AG09309 (cell line): Measurements from ENCODE around the gene DAB2IP.

Source experiments
- DNase-seq: peaks from one replicate; pipeline ENCODE4 v3.0.0-alpha.2; 2010; ENCODE audit warnings: low read depth
- H3K4me3 ChIP-seq: 2 replicates; pipeline ENCODE4 v1.5.1; 2011; ENCODE audit warnings: mild to moderate bottlenecking, low read depth, low read length, moderate library complexity; ENCODE audit not compliant: control insufficient read depth
- TF ChIP-seq, protein P1 (sequence below): IDR thresholded peaks from 2 replicates; pipeline ENCODE4 v1.5.1; 2011; ENCODE audit warnings: mild to moderate bottlenecking, low read depth, low read length, inconsistent platforms; ENCODE audit not compliant: insufficient read depth, control insufficient read depth; ENCODE audit errors: missing control alignments

DAB2IP gene

DNA sequence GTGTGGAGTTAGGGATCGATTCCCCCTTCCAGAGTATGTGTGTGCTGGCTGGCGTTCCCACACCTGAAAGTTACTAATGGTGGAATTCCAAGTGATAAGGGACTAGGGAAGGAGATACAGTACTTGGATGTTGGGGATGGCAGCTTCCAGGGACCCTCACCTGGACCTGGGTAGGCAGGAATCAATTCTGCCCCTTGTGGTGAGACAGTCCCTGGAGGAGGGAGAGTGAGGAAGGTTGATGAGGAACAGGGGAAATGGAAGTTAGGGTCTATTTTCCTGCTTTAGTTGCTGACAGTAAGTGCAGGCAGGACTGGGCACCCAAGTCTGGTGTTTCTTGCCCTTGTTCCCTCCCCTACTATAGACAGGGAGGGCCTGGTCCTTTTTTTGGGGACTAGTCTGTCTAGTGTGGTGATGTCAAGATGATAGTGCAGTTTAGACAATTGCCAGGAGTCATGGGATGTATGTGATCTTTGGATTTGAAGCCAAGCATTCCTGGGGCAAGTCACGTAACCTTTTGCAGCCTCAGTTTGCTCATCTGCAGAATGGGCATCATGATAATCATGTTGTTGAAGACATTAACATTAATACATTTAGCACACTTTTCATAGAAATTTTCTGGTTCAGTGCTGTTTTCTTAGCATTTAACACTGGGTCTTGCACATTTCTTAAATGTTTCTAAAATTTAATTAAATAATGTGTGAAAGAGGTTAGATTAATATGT, 51.7 kb downstream of the DAB2IP start:
- TF ChIP-seq, protein P1, sequence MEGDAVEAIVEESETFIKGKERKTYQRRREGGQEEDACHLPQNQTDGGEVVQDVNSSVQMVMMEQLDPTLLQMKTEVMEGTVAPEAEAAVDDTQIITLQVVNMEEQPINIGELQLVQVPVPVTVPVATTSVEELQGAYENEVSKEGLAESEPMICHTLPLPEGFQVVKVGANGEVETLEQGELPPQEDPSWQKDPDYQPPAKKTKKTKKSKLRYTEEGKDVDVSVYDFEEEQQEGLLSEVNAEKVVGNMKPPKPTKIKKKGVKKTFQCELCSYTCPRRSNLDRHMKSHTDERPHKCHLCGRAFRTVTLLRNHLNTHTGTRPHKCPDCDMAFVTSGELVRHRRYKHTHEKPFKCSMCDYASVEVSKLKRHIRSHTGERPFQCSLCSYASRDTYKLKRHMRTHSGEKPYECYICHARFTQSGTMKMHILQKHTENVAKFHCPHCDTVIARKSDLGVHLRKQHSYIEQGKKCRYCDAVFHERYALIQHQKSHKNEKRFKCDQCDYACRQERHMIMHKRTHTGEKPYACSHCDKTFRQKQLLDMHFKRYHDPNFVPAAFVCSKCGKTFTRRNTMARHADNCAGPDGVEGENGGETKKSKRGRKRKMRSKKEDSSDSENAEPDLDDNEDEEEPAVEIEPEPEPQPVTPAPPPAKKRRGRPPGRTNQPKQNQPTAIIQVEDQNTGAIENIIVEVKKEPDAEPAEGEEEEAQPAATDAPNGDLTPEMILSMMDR, result peak; percentile 21
- no peak overlapping the region for H3K4me3 ChIP-seq
- no peak for DNase-seq

DNA sequence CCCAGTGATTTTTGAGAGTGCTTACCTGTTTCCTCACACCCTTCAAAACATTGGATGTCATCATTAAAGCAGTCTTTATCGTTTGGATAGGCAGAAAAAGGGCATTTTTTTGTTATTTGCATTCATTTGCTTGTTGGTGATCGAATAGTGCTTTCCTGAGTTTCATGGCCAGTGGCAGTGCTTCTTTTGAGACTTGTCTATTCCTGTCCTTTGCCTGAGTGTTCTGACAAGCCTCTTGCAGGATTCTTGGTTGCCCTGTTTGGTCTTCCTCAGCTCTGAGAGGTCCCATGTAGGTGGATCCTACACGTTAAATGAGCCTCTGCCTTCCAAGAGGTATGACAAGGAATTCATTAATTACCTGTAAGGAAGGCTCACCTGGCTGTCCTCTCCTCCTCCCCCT, 52.8 kb downstream of the DAB2IP start:
- no peak for DNase-seq

DNA sequence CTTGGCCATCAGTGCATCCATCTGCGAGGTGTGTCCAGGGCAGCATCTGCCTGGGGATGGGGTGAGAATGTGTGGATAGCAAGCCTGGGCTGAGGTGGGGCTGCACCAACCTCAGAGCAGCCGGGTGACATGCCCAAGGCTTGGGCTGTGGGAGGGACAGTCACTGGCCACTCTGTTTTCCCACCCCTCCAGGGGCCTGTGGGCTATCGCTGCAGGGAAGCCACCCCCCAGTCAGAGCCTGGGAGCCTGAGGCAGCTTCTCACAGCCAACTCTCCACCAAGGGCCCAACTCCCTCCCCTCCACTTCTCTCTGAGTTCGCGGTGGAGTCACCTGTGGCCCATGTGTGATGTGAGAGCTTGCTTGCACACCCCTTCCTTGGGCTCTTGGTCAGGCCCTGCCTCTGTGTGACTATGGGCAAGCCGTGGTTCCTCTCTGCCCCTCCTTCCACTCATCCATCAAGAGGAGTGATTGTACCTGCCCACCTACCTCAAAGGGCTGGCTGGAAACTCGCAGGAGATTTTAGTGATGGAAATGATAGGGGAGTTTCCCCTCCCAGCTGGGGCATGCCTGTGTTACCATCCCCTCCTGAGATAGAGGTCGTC, 54.8 kb downstream of the DAB2IP start:
- H3K4me3 ChIP-seq, result no peak overlapping the region
- DNase-seq, result no peak
- TF ChIP-seq, protein P1, result no peak

More for the DNA sequence above, 52.8 kb downstream of the DAB2IP start:
- TF ChIP-seq, protein P1, result no peak
- no peak overlapping the region for H3K4me3 ChIP-seq

DNA sequence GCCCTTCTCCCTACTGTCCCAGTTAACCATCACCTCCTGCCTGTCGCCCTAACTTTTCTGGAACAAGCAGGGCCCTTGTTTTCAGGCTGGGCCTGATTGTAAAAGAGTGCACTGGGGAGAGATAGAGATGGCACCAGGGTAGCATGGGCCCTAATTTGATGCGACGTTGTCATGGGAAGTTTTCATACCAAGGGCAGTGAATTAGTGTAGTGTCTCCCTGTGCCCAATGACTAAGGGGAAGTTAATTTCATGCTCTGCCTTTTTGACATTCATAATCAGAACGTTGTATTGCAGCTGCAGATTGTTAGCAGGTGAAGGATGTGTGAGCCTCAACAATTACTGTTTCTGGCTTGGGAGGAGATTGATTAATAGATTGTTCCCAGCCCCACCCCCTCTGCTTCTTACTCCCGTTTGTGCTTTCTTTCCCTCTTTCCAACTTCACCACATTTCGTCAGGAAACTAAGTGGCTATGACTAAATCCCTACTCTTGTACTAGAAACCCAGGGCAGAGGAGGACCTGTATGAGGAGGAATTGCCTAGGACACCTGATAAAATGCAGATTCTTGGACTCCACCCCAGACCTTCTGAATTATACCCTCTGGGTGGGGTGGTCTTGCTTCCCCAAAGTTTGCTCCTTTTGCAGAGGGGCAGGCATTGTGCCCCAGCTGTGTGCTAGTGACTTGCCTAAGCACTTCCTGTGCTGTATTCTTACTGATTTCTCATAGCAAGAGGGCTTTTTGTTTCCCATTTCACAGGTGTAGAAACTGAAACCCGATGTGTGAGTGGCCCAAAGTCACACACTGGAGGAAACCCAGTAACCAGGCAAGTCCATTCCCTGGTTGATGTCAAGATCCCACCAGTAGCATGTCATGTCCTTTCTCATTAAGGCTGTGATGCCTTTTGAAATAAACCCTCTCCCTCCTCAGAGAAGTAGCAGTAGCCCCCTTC, 56.3 kb downstream of the DAB2IP start:
- DNase-seq, result no peak
- no peak overlapping the region for H3K4me3 ChIP-seq
- TF ChIP-seq, protein P1, result no peak

DNA sequence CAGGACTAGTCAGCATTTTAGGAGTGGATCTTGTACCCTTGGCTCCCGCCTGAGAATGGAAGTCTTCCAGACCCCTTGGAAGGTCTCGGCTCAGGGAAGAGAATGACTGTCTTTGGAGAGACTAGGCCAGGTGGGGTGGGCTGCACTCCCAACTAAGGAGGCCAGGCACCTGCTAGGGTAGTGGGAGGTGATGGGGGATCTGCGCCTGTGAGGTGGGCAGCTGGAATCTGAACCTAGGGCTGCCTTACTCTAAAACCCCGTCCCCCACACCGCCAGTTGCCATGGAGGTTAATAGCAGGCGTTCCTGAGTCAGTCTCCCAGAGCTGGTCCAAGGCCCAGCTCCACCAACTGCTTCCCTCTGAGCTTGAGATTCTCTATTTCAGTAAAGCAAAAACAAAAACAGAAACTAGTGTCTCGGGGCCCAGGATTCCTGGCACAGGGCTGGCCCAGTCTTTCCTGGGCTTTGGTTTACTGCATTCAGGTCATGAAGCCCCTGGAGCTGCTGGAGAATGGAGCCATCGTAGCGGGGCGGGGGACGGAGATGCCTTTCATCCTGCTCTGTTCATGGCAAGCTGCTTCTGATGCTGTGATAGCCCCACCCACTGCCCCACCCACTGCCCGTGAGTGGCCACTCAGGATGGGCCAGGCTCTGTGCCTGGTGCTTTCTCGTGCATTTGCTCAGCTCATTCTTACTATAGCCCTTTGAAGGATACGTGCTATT, 57.5 kb downstream of the DAB2IP start:
- TF ChIP-seq, protein P1, result no peak
- DNase-seq, result no peak
- H3K4me3 ChIP-seq, result no peak overlapping the region

DNA sequence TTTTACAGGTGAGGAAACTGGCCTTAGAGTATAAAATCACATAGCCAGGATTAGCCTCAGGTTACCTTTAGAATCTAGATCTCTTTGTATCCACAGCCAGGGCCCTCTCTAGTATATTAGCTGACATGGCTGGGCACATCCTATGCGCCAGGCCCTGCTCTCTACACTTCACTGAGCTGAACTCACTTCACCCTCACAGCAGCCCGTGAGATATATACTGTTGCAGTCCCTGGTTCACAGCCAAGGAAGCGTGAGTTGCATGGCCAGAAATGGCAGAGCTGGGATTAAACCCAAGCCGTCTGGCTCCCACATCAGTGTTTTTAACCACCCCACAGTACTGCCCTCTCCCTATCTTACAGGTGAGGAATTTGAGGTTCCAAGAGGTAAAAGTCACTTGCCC, 58.4 kb downstream of the DAB2IP start:
- no peak overlapping the region for H3K4me3 ChIP-seq
- TF ChIP-seq, protein P1, result no peak
- DNase-seq, result no peak
